GM18520 (cell line): ENCODE results near the gene PAQR5.
"Not testable (repeated sequence)": the region's sequence is repeated elsewhere in the genome, so short reads cannot be mapped to it uniquely, and the experiment has no call there.

Experiments
- ATAC-seq: cut with Tn5 transposase; IDR thresholded peaks from one replicate; pipeline ENCODE4 v1.9.1; 2021; ENCODE audit not compliant: unreplicated experiment

Gene PAQR5

GRCh38 chr15:69292826-69293420 lies 5.8 kb upstream of the PAQR5 start:
- no peak for ATAC-seq

- ATAC-seq: no peak
Measured at GRCh38 chr15:69293741-69294615, 4.7 kb upstream of the PAQR5 start.

- no peak for ATAC-seq
Measured at GRCh38 chr15:69296606-69297005, 2.1 kb upstream of the PAQR5 start.

GRCh38 chr15:69297642-69298353 lies 914 bp upstream of the PAQR5 start:
- no peak for ATAC-seq

- no peak for ATAC-seq
Measured at GRCh38 chr15:69298354-69298696, 387 bp upstream of the PAQR5 start.

- ATAC-seq: no peak
Measured at GRCh38 chr15:69299451-69299886, 757 bp downstream of the PAQR5 start.

GRCh38 chr15:69299943-69300588 lies 1.4 kb downstream of the PAQR5 start:
- no peak for ATAC-seq

- ATAC-seq: not testable (repeated sequence)
Measured at GRCh38 chr15:69301101-69301500, 2.4 kb downstream of the PAQR5 start.

GRCh38 chr15:69302087-69302486 lies 3.4 kb downstream of the PAQR5 start:
- ATAC-seq: not testable (repeated sequence)

GRCh38 chr15:69302929-69303328 lies 4.2 kb downstream of the PAQR5 start:
- no peak for ATAC-seq

- ATAC-seq: no peak
Measured at GRCh38 chr15:69303337-69304181, 4.8 kb downstream of the PAQR5 start.

GRCh38 chr15:69304182-69304545 lies 5.5 kb downstream of the PAQR5 start:
- ATAC-seq: no peak

GRCh38 chr15:69305204-69305931 lies 6.7 kb downstream of the PAQR5 start:
- ATAC-seq: no peak

- ATAC-seq: no peak
Measured at GRCh38 chr15:69305933-69306568, 7.3 kb downstream of the PAQR5 start.

GRCh38 chr15:69307939-69308338 lies 9.2 kb downstream of the PAQR5 start:
- ATAC-seq: no peak

GRCh38 chr15:69308949-69309348 lies 10.2 kb downstream of the PAQR5 start:
- ATAC-seq: no peak

GRCh38 chr15:69311319-69311721 lies 12.6 kb downstream of the PAQR5 start:
- ATAC-seq: no peak

- no peak for ATAC-seq
Measured at GRCh38 chr15:69313432-69314000, 14.8 kb downstream of the PAQR5 start.

GRCh38 chr15:69314131-69314530 lies 15.4 kb downstream of the PAQR5 start:
- ATAC-seq: no peak
